ENCODE results near the gene NME5.

Gene NME5

GRCh38 chr5:138139781-138140090, 508 bp upstream of the NME5 start:
- no peak for DNase-seq (ENCODE audit: low read depth in 1 of 2, low spot score in 1 of 2)

GRCh38 chr5:138132543-138132942, 6.7 kb downstream of the NME5 start:
- DNase-seq (ENCODE audit: low read depth in 1 of 2, low spot score in 1 of 2): no peak

GRCh38 chr5:138129347-138129746, 9.9 kb downstream of the NME5 start:
- DNase-seq (ENCODE audit: low read depth in 1 of 2, low spot score in 1 of 2): no peak

DNA sequence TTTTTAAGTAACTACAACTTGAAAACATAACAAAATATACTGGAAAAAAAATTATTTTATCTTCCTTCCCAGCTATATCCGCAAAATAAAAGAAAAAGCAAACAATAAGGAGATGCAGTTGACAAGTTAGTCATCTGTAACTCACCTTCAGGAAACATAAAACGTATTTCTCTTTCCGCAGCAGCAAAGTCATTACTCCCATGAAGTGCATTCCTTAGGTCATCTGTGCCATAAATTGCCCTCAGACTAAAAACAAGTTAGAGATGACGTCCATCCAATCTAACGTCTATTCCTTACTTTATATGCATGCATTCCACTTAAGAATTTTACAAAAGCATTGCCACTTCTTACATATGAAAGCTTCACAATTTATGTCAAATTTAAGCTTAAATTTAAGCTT, 10.9 kb downstream of the NME5 start:
- no peak for DNase-seq (ENCODE audit: low read depth in 1 of 2, low spot score in 1 of 2)

GRCh38 chr5:138115254-138115653, 24.0 kb downstream of the NME5 start:
- no peak for DNase-seq (ENCODE audit: low read depth in 1 of 2, low spot score in 1 of 2)

- no peak for DNase-seq (ENCODE audit: low read depth in 1 of 2, low spot score in 1 of 2)
Observed at GRCh38 chr5:138111937-138112336, 27.3 kb downstream of the NME5 start.

DNA sequence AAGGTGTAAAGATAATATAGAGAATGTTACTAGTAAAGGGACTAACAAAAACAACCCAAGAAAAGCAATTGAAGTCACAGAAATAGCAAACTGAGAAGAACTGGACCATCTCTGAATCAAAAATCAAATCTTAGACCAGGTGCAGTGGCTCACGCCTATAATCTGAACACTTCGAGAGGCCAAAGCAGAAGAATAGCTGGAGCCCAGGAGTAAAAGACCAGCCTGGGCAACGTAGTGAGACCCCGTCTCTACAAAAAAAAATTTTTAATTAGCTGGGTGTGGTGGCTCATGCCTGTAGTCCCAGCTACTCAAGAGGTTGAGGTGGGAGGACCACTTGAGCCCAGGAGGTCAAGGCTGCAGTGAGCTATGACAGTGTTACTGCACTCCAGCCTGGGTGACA, 28.0 kb downstream of the NME5 start:
- no peak for DNase-seq (ENCODE audit: low read depth in 1 of 2, low spot score in 1 of 2)

DNA sequence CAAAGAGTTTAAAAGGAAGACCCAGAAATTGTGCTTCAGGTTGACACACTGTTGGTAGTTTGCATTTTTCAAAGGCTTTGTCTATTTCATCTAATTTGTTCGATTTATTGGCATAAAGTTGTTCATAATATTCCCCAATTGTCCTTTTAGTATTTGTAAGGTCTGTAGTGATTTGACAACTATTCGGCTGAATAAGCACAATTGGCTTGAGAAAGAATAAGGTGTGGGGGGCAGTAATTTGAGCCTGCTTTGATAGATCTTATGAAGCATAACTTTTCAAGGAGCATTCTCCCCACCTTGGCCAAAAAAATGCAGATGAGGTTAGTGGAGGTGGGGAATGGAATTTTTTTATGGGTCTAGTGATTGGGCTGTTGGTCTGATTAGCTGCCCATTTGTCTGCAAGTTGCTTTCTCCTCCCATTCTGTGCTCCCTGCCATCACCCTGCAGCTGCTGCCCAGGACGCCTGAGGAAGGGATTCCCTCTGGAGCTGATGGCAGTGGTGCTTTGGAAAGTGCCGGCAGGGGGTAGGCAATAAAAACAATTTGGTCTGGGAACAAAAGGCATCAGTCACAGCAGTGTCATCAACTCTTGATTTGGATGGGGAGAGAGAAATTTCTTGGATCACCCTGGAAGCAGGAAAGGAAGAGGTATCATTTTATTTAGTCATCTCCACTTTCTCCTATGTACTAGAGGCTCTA, 28.8 kb downstream of the NME5 start:
- no peak for DNase-seq (ENCODE audit: low read depth in 1 of 2, low spot score in 1 of 2)

GRCh38 chr5:138109463-138110265, 29.6 kb downstream of the NME5 start:
- no peak for DNase-seq (ENCODE audit: low read depth in 1 of 2, low spot score in 1 of 2)

DNA sequence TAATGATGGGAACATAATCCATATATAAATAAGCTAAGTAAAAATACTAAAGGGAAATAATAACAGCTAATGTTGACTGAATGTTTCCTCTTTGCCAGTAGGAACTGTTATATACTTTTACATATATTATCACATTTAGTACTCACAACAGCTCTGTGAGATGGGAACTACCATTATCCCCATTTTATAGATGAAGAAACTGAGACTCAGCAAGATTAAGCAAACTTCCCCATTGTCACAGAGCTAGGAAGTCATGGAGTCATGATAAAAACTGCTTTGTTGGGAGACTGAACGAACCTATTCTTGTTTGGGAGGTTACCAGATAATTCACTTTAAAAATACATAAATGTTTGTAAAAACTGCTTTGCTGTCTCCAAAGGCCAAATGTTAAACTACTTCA, 32.0 kb downstream of the NME5 start:
- no peak for DNase-seq (ENCODE audit: low read depth in 1 of 2, low spot score in 1 of 2)

DNA sequence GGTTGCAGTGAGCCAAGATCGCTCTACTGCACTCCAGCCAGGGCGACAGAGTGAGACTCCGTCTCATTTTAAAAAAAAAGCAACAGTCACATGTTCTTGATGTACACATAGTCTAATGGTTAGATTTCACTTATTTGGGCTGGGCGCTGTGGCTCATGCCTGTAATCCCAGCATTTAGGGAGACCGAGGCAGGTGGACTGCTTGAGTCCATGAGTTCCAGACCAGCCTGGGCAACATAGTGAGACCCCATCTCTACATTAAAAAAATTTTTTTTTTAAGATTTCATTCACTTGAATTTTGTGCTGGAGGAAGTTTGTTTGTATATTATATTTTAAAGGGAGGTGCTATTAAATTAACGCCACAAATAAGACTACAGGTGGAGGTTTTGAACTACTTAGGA, 33.5 kb downstream of the NME5 start:
- no peak for DNase-seq (ENCODE audit: low read depth in 1 of 2, low spot score in 1 of 2)

DNA sequence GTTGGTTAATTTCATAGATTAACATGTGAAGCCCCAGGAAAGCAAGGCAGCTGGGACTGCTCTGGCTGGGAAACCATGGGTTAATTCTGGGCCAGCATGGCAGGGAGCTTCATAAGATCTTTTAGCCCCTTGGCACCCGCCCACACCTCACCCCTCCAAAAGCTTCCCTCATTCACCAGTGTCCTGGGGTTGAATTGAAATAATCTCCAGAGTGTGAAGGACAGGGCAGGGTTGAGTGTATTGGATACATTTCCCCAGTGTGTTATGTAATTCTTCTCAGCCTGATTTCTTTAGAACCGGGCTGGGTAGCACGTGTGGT, 36.0 kb downstream of the NME5 start:
- DNase-seq (ENCODE audit: low read depth in 1 of 2, low spot score in 1 of 2): no peak

- no peak for DNase-seq (ENCODE audit: low read depth in 1 of 2, low spot score in 1 of 2)
Observed at GRCh38 chr5:138102454-138103318, 36.5 kb downstream of the NME5 start.

GRCh38 chr5:138096997-138097828, 42.0 kb downstream of the NME5 start:
- no peak for DNase-seq (ENCODE audit: low read depth in 1 of 2, low spot score in 1 of 2)

- DNase-seq (ENCODE audit: low read depth in 1 of 2, low spot score in 1 of 2): no peak
Observed at GRCh38 chr5:138096363-138096762, 42.9 kb downstream of the NME5 start.

GRCh38 chr5:138095100-138095907, 43.9 kb downstream of the NME5 start:
- DNase-seq (ENCODE audit: low read depth in 1 of 2, low spot score in 1 of 2): no peak

DNA sequence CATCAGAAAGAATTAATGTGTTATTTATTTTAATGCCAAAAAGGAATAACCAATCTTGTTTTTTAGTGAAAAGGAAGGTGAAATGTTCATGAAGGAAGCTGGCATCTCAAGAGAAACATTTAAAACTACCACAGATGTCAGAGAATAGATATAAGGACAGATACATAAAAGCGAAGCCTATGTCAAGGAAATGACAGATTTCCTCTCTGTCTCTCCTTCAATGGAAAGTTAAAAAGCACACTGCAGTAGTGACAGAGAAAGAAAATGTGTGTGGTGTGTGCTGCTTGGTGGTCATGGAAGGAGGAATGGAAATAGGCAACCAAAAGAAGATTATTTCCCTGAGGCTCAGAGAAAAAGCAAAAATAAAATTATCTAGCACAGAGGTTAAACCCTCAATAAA, 46.2 kb downstream of the NME5 start:
- no peak for DNase-seq (ENCODE audit: low read depth in 1 of 2, low spot score in 1 of 2)

DNA sequence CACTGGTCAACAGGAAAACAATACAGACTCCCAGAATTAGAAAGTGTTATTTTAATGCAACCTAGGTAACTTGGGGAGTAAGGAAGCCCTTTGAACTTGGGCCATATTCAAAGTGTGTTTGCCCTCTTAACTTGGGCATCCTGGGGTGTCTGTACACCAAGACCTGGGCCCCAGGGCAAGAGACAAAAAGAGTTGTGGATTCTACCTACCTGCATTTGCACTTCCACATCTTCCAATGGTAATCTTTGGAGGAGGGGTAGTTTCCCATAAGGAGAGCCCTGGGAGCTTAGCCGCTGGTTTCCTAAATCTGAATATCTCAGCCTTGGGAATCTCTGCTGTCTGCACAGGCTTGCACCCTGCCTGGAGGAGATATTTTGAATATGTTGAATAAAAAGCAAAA, 46.9 kb downstream of the NME5 start:
- DNase-seq (ENCODE audit: low read depth in 1 of 2, low spot score in 1 of 2): no peak

DNA sequence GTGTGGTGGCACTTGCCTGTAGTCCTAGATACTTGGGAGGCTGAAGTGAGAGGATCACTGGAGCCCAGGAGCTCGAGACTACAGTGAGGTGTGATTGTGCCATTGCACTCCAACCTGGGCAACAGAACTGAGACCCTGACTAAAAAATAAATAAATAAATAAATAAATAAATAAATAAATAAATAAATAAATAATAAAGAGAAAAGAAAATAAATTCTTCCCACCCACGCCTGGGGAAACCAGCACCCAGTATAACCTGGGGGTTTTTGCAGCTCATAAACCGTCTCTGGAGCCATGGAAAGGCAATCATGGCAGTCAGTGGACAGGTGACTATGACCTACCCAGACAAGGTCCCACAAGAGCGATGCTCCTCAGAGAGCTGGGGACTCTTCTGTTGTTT, 47.5 kb downstream of the NME5 start:
- no peak for DNase-seq (ENCODE audit: low read depth in 1 of 2, low spot score in 1 of 2)

- no peak for DNase-seq (ENCODE audit: low read depth in 1 of 2, low spot score in 1 of 2)
Observed at GRCh38 chr5:138083702-138084101, 55.5 kb downstream of the NME5 start, which contains the start of gene WNT8A. Gene WNT8A, plus strand, starts transcription at chr5:138084033. Its CDS starts 95 bp downstream, at chr5:138084128.
